ENCODE data around the gene FAM193B.
"Not testable (repeated sequence)": the region's sequence is repeated elsewhere in the genome, so short reads cannot be mapped to it uniquely, and the experiment has no call there.

Gene FAM193B

GRCh38 chr5:177497292-177498012, 56.9 kb downstream of the FAM193B start, which contains the start of gene PDLIM7:
TSS of gene PDLIM7 (minus strand) at chr5:177497604. CDS start at chr5:177496512, 1,092 bp downstream.
- peak; percentile 85 to 89 (median 86) for DNase-seq

DNA sequence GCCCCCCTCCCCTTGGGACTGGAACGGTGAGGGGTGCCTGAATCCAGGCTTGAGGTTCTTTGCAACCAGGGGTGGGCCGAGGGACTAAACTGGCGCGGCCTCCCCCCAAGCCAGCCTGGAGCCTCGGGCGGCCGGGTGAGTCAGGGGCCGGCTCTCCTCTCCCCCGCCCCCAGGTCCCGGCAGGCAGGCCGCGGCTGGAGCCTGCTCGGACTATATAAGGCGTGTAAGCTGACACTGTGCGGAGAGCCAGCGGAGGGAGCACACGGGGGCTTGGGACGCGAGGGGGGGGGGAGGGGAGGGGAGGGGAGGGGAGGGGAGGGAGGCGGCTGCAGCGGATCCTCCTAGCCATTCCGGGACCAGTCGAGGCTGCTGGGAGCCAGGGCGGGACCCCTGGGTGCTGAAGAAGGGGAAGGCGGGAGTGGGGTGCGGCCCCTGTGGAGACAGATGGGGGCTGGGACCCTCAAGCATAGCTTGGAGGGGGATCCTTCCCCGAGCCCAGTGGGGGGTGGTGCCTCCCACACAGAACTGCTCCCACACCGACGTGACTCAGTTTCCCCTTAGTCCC, 57.6 kb downstream of the FAM193B start:
- DNase-seq: no peak

DNA sequence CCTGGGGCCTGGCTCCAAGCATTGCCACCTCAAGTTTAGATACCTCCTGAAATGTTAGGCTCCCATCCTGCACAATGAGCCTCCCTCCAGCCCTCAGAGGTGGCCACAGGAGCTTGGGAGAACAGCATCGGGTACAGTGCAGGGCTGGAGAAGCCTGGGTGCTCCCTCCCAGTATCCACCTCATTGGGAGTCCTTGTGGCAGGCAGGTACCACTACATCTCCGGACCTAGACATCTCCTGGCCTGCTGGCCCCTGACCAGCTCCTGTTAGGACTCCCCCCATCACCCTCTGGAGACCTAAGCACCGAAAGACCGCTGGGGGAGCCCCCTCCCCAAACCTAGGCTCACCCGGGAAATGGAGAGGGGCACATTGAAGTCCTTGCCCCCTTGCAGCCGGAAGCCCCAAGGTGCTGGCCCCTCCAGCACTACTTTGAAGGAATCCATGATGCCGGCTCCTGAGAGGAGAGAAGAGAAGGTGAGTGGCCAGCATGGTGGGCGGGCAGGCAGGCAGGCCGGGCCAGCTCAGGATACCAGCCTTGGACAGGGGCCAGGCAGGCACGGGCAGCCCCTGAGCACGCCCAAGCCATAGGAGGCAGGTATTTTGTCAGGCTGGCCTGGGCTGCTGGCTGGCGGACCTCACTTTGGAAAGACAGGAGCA, 58.2 kb downstream of the FAM193B start:
- DNase-seq: no peak

DNA sequence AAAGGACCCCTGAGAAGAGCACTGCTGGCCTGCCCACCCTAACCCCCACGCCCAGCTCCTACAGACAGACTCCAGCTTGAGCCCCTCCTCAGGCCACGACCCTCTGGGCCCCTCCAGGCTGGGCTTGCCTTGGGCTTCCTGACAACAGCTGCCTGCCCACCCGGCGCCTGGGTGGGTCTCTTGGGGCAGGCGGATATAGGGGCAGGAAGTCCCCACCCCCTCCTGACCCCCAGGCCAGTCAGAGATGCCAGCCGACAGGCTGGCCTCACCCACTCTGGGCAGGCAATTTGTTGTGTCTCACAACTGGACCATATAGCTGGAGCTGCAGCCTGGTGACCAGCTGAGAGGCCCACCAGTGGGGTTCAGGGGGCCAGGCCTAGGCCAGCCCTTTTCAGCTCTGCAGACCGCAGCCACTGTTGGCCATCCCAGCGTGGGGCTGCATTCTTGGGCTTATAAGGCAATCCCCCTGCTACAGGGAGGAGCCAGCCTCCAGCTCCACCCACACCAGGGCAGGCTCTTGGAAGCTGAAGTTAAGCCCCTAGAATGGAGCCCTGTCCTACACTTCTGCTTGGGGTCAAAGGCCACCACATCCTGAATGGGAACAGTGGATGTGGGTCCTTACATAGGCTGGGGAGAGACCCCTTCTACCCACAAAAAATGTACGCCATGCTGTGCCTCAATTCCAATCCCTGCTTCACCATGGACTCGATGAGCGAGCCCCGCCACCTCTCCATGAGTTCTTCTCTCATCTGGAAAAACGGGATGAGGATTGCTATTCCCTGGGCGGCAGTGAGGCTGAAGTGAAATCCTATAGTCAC, 58.9 kb downstream of the FAM193B start:
- no peak for DNase-seq

DNA sequence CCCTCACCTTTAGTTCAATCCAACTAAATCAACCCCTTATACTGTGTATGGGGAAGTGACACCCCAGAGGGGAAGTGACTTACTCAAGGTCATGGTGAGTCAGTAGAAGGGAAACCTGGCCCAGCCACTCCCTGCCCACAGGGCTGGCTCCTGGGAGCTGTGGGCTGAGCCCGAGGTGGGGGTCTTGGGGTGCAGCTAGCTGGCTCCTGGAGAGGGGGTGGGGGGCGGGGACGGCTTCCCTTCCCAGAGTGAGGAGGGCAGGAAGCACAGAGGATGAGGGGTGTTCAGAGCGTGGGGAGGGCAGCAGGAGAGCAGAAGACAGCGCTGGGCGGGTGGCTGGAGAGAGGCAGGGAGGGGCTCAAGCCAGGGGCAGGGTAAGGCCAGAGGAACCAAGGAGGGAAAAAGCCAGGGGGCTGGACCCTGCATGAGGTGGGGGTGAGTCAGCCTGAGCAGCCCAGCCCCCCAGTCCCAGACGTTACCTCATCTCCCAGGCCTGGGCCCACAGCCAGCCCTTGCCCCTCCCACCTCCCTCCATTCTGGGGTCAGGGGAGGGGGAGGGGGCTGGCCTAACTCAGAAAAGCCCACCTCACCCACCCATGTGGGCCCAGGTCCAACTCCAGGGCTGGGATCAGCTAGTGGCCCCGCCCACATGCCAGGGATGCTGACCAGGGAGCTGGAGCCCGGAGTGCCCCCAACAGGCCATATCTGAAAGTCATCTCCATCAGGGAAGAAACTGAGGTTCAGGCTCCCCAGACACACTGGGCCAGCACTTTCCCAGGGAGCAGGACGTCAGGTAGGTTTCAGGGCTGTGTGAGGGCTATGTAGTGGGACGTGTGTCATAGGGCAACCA, 59.8 kb downstream of the FAM193B start:
- DNase-seq: no peak

GRCh38 chr5:177493795-177494345, 60.5 kb downstream of the FAM193B start:
- DNase-seq: no peak

DNA sequence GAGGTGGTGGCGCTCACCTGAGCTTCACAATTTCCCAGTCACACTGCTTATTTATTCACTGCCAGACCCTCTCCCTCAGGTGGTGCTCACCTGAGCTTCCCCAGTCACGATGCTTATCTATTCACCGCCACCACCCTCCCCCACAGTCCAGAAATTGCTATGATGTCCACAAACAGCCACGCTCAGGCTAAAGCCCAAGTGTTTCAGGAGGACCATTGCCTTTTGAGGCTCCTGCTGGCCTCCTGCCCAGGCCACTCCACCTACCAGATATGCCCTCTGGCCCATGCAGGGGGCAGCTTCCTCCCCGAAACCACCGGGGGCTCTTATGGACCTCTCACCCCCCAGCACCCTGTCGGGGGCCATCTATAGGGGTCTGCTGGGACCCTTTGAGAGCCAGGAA, 61.5 kb downstream of the FAM193B start:
- no peak for DNase-seq

GRCh38 chr5:177491983-177492746, 62.2 kb downstream of the FAM193B start:
- no peak for DNase-seq

DNA sequence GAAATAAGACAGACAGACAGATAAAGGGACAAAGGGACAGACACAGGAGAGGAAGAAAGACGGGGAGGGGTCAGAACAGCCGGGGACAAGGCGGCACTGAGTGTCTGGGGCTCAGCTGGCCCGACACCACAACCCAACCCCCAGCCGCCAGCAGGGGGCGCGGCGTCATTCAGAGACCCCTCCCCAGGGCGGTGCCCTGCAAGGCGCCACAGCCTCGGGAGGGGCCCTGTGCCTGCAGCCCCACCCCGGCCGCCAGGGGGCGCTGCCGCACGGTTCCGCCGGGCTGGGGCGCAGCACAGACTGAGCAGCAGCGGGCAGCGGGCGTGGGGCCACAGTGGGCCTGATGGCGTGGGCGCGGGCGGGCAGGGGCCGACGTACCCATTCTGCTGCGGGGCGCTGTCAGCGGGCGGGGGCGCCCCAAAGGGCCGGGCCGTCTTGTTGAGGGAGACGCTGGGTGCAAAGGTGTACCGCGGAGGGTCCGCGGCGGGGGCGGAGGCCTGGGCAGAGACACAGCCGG, 62.9 kb downstream of the FAM193B start:
- no peak for DNase-seq

GRCh38 chr5:177490992-177491391, 63.4 kb downstream of the FAM193B start:
- DNase-seq: no peak

DNA sequence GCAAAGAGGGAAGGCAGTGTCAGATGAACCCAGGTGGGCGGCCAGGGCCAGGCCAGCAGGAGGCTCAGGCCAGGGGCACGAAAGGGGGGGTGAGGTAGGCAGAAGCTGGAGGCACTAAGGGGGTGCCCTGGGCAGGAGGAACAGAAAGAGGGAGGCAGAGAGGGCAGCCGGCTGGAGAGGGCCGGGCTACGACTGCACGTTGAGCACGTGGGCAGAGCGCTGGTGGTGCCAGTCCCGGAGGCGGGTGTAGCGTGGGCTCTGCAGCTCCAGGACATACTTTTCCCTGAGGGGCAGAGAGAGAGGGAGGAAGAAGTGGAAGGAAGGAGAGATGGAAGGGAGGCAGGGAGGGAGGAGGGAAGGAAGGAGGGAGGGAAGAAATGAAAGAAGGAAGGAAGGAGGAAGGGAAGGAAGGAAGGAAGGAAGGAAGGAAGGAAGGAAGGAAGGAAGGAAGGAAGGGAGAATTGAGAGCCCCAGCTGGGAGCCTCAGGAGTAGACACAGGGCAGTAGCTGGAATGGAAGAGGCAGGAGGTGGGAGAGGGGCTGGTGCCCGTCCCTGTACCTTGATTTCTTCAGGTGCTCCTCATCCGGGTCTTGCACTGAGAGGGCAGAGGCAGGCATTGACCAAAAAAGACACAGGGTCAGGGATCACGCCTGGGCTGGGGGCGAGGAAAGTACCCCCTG, 63.9 kb downstream of the FAM193B start:
- no peak for DNase-seq

GRCh38 chr5:177489119-177489716, 65.1 kb downstream of the FAM193B start:
- DNase-seq: no peak

DNA sequence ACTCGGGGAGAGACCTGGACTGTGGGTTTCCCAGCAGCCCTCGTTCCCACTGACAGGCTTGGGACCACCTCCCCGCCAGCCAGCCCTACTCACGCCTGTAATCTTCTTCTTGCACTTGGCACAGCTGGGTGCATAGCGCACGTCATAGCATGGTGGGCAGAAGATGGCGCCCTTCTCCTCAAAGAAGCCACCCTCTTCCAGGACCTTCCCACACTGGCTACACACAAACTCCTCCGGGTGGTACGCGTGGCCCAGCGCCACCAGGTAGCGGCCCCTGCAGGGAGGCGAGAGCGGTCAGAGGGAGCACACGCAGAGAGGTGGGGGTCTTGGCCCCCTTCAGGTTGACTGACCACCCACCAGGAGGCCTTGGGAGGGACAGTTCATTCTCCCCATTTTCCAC, 66.4 kb downstream of the FAM193B start:
- no peak for DNase-seq

- DNase-seq: no peak
Observed at GRCh38 chr5:177487144-177487543, 67.2 kb downstream of the FAM193B start.

DNA sequence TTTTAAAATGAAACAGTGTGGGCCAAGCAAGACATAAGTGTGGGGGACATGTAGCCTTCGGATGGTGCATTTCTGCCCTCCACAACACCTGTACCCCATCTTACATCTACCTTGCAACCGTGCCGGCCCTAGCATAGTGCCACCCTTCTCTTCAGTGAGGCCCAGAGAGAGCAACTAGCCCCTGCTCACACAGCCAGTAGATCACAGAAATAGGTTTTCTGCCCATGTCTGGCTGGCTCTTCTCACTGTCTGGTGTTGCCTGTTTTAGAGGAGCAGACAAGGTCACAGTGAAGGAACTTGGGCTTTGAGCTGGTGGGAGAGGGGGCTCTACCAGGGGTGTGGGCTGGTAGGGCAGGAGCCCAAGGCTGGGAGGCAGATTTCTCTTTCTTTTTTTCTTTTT, 68.1 kb downstream of the FAM193B start:
- DNase-seq: no peak

DNA sequence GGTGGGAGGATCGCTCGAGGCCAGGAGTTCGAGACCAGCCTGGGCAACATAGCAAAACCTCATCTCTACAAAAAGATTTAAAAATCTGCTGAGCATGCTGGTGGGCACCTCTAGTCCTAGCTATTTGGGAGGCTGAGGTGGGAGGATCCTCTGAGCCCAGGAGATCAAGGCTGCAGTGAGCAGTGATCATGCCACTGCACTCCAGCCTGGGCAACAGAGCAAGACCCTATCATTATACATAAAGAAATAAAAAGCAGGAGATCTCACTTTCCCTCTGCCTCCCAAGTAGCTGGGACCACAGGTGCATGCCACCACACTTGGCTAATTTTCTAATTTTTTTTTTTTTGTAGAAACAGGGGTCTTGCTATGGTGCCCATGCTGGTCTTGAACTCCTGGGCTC, 68.6 kb downstream of the FAM193B start:
- not testable (repeated sequence) for DNase-seq

GRCh38 chr5:177484902-177485549, 69.3 kb downstream of the FAM193B start:
- no peak for DNase-seq

- no peak for DNase-seq
Observed at GRCh38 chr5:177483994-177484901, 70.1 kb downstream of the FAM193B start.
